ENCODE results near the gene GATAD2B.
A peak's percentile ranks its signal among the peaks of the same experiment; 100 is the strongest.

The GATAD2B gene

GRCh38 chr1:153795330-153795837, 127.4 kb downstream of the GATAD2B start:
- TF ChIP-seq, protein P1, sequence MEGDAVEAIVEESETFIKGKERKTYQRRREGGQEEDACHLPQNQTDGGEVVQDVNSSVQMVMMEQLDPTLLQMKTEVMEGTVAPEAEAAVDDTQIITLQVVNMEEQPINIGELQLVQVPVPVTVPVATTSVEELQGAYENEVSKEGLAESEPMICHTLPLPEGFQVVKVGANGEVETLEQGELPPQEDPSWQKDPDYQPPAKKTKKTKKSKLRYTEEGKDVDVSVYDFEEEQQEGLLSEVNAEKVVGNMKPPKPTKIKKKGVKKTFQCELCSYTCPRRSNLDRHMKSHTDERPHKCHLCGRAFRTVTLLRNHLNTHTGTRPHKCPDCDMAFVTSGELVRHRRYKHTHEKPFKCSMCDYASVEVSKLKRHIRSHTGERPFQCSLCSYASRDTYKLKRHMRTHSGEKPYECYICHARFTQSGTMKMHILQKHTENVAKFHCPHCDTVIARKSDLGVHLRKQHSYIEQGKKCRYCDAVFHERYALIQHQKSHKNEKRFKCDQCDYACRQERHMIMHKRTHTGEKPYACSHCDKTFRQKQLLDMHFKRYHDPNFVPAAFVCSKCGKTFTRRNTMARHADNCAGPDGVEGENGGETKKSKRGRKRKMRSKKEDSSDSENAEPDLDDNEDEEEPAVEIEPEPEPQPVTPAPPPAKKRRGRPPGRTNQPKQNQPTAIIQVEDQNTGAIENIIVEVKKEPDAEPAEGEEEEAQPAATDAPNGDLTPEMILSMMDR (conservative IDR thresholded peaks at IDR 0.05; ENCODE audit: low read depth, low read length) = peak; percentile 18; the same call in 1 of the 2 replicates
- Histone ChIP-seq H4K20me1 (ENCODE audit: insufficient read depth) (no peaks in the 10 kb centered on the region), H3K79me2 (ENCODE audit: insufficient read depth, low read depth) (no peaks in the 10 kb centered on the region), H3K27ac (no peak overlapping the region), H2AFZ (ENCODE audit: low read depth) (no peak overlapping the region), H3K4me2 (no peak overlapping the region), H3K9ac (no peak overlapping the region), H3K27me3 (ENCODE audit: insufficient read depth, low read depth) (peaks cover 9% of the 10 kb centered on the region; the same call in 1 of the 2 replicates), H3K4me1 (ENCODE audit: low read depth, poor library complexity, severe bottlenecking) (peaks cover 35% of the 10 kb centered on the region), H3K36me3 (ENCODE audit: insufficient read depth) (no peaks in the 10 kb centered on the region), H3K4me3 (IDR thresholded peaks at IDR 0.05; ENCODE audit: insufficient read depth, low read depth, low read length) (no peak overlapping the region)

DNA sequence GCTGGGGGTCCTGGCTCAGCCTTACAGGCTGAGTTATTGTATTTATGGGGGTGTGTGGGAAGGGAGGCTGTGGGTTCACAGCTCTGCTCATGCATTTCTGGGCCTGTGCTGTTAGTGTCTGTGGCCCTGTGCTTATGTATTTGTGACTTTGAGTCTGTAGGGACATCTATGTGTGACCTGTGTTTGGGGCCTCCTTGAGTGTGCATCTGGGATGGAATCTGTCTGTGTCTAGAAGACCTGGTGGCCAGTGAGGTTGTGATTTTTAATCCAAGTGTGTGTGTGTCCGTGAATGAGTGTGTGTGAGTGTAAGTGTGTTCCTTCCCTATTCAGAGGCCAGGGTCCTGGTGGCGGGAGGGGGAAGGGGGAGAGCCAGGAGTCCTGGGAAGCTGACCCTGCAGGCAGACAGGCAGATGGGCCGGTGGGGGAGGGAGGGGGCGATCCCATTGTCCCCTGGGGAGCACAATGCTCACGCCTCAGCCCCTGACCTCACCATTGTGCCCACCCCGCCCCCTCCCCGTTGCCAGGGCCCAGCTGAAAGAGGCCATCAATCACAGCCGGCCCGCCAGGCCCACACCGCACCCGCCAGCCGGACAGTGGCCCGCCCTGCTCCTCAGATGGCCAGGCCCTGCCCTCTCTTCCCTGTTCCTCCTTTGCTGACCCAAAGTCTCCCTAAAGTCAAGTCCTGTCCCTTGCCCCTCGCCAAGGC, 128.0 kb downstream of the GATAD2B start:
- Histone ChIP-seq H3K4me2 (no peak overlapping the region), H3K4me1 (ENCODE audit: low read depth, poor library complexity, severe bottlenecking) (peaks cover 41% of the 10 kb centered on the region), H3K4me3 (IDR thresholded peaks at IDR 0.05; ENCODE audit: insufficient read depth, low read depth, low read length) (no peak overlapping the region)

GRCh38 chr1:153793973-153794615, 128.7 kb downstream of the GATAD2B start:
- Histone ChIP-seq H3K27me3 (ENCODE audit: insufficient read depth, low read depth) (peaks cover 9% of the 10 kb centered on the region; the same call in 1 of the 2 replicates), H3K4me3 (IDR thresholded peaks at IDR 0.05; ENCODE audit: insufficient read depth, low read depth, low read length) (no peak overlapping the region), H3K9ac (no peak overlapping the region), H3K4me1 (ENCODE audit: low read depth, poor library complexity, severe bottlenecking) (peaks cover 47% of the 10 kb centered on the region), H4K20me1 (ENCODE audit: insufficient read depth) (no peaks in the 10 kb centered on the region), H3K79me2 (ENCODE audit: insufficient read depth, low read depth) (no peaks in the 10 kb centered on the region), H3K36me3 (ENCODE audit: insufficient read depth) (no peaks in the 10 kb centered on the region), H3K4me2 (no peak overlapping the region), H2AFZ (ENCODE audit: low read depth) (no peak overlapping the region), H3K27ac (no peak overlapping the region)
- TF ChIP-seq, protein P1 (conservative IDR thresholded peaks at IDR 0.05; ENCODE audit: low read depth, low read length) = no peak

More for the DNA sequence above, 128.0 kb downstream of the GATAD2B start:
- no peak overlapping the region for H3K27ac ChIP-seq
- peaks cover 9% of the 10 kb centered on the region; the same call in 1 of the 2 replicates for H3K27me3 ChIP-seq (ENCODE audit: insufficient read depth, low read depth)
- no peaks in the 10 kb centered on the region for H3K36me3 ChIP-seq (ENCODE audit: insufficient read depth)
- no peaks in the 10 kb centered on the region for H4K20me1 ChIP-seq (ENCODE audit: insufficient read depth)
- H3K79me2 ChIP-seq (ENCODE audit: insufficient read depth, low read depth) = no peaks in the 10 kb centered on the region
- TF ChIP-seq, protein P1 (conservative IDR thresholded peaks at IDR 0.05; ENCODE audit: low read depth, low read length) = no peak
- no peak overlapping the region for H2AFZ ChIP-seq (ENCODE audit: low read depth)
- H3K9ac ChIP-seq = no peak overlapping the region

- H4K20me1 ChIP-seq (ENCODE audit: insufficient read depth) = no peaks in the 10 kb centered on the region
- no peak overlapping the region for H3K4me3 ChIP-seq (IDR thresholded peaks at IDR 0.05; ENCODE audit: insufficient read depth, low read depth, low read length)
- TF ChIP-seq, protein P1 (conservative IDR thresholded peaks at IDR 0.05; ENCODE audit: low read depth, low read length) = no peak
- H3K27ac ChIP-seq = no peak overlapping the region
- H3K27me3 ChIP-seq (ENCODE audit: insufficient read depth, low read depth) = peaks cover 9% of the 10 kb centered on the region; the same call in 1 of the 2 replicates
- no peak overlapping the region for H2AFZ ChIP-seq (ENCODE audit: low read depth)
- H3K9ac ChIP-seq = no peak overlapping the region
- H3K4me1 ChIP-seq (ENCODE audit: low read depth, poor library complexity, severe bottlenecking) = peaks cover 47% of the 10 kb centered on the region
- H3K4me2 ChIP-seq = no peak overlapping the region
- H3K36me3 ChIP-seq (ENCODE audit: insufficient read depth) = no peaks in the 10 kb centered on the region
- H3K79me2 ChIP-seq (ENCODE audit: insufficient read depth, low read depth) = no peaks in the 10 kb centered on the region
Observed at GRCh38 chr1:153793261-153793972, 129.4 kb downstream of the GATAD2B start.
